WTC11 (cell line): Measurements from ENCODE around the gene ARPC1A. TPM values are rescaled to one million over a fixed set of nuclear protein-coding genes. Genes with fewer than 3 reads are reported as not detected.

ENCODE experiments used
- ATAC-seq: fragments of 200-7000 bp; cut with Tn5 transposase; 2 replicates; pipeline ENCODE4 v1.10.0; 2021; ENCODE audit warnings: mild to moderate bottlenecking, moderate library complexity
- CTCF ChIA-PET: fragments of 300-600 bp; sonication (Branson Sonifier 250); formaldehyde crosslinking; loops from one replicate; lab custom pipeline; 2021; ENCODE audit warnings: antibody characterized with exemption; lab: Charles Lee
- POLR2A ChIA-PET: fragments of 350-600 bp; sonication (Branson Sonifier 250); formaldehyde crosslinking; loops from one replicate; lab custom pipeline; 2021; ENCODE audit warnings: antibody characterized with exemption; lab: Charles Lee
- DNase-seq: peaks from one replicate; pipeline ENCODE4 v3.0.0; 2021; ENCODE audit warnings: low spot score
- H3K27ac Mint-ChIP-seq: 2 replicates; pipeline ENCODE4 v1.8.0; 2021; ENCODE audit warnings: mixed read lengths
- H3K27me3 Mint-ChIP-seq: 2 replicates; pipeline ENCODE4 v1.8.0; 2021; ENCODE audit warnings: low read depth, mild to moderate bottlenecking, moderate library complexity, mixed read lengths
- H3K36me3 Mint-ChIP-seq: 2 replicates; pipeline ENCODE4 v1.8.0; 2021; ENCODE audit warnings: mixed read lengths
- H3K4me1 Mint-ChIP-seq: 2 replicates; pipeline ENCODE4 v1.8.0; 2022; ENCODE audit warnings: mixed read lengths
- H3K4me3 Mint-ChIP-seq: 2 replicates; pipeline ENCODE4 v1.8.0; 2021; ENCODE audit warnings: mild to moderate bottlenecking, moderate library complexity, mixed read lengths
- H3K9me3 Mint-ChIP-seq: 2 replicates; pipeline ENCODE4 v1.8.0; 2021; ENCODE audit warnings: mixed read lengths
- ATF3 ChIP-seq: sonication (generic); formaldehyde crosslinking; conservative IDR thresholded peaks from 2 replicates; pipeline ENCODE4 v1.8.1; 2022; ENCODE audit warnings: mild to moderate bottlenecking, missing genetic modification reagents
- CREB1 ChIP-seq: sonication (generic); formaldehyde crosslinking; IDR thresholded peaks from 2 replicates; pipeline ENCODE4 v1.8.0; 2023; ENCODE audit warnings: mild to moderate bottlenecking, missing genetic modification reagents
- ELF4 ChIP-seq: sonication (generic); formaldehyde crosslinking; IDR thresholded peaks from 2 replicates; pipeline ENCODE4 v1.8.1; 2022; ENCODE audit warnings: low read depth, mild to moderate bottlenecking, moderate library complexity, missing genetic modification reagents
- EMX1 ChIP-seq: fragments of 250-450 bp; sonication (Bioruptor Pico); IDR thresholded peaks from 2 replicates; pipeline ENCODE4 v1.8.0; 2021; ENCODE audit warnings: mild to moderate bottlenecking
- ESRRA ChIP-seq: sonication (generic); formaldehyde crosslinking; IDR thresholded peaks from 2 replicates; pipeline ENCODE4 v1.8.1; 2022; ENCODE audit warnings: mild to moderate bottlenecking, missing genetic modification reagents, borderline replicate concordance
- FOXK1 ChIP-seq: sonication (generic); formaldehyde crosslinking; IDR thresholded peaks from 2 replicates; pipeline ENCODE4 v1.8.0; 2022; ENCODE audit warnings: mild to moderate bottlenecking, moderate library complexity, missing genetic modification reagents
- FOXP1 ChIP-seq: sonication (generic); formaldehyde crosslinking; IDR thresholded peaks from 2 replicates; pipeline ENCODE4 v1.8.0; 2022; ENCODE audit warnings: missing genetic modification reagents, mild to moderate bottlenecking, moderate library complexity, borderline replicate concordance
- GTF2I ChIP-seq: fragments of 250-450 bp; sonication (Bioruptor Pico); conservative IDR thresholded peaks from 2 replicates; pipeline ENCODE4 v1.4.0; 2021; ENCODE audit warnings: mild to moderate bottlenecking
- SMAD4 ChIP-seq: sonication (generic); formaldehyde crosslinking; IDR thresholded peaks from 2 replicates; pipeline ENCODE4 v1.8.0; 2022; ENCODE audit warnings: mild to moderate bottlenecking, missing genetic modification reagents
- TEAD1 ChIP-seq: sonication (generic); formaldehyde crosslinking; IDR thresholded peaks from 2 replicates; pipeline ENCODE4 v1.8.0; 2022; ENCODE audit warnings: mild to moderate bottlenecking, missing genetic modification reagents
- TEAD4 ChIP-seq: sonication (generic); formaldehyde crosslinking; IDR thresholded peaks from 2 replicates; pipeline ENCODE4 v1.8.0; 2022; ENCODE audit warnings: mild to moderate bottlenecking, missing genetic modification reagents
- USF2 ChIP-seq: sonication (generic); formaldehyde crosslinking; IDR thresholded peaks from 2 replicates; pipeline ENCODE4 v1.8.1; 2023; ENCODE audit warnings: mild to moderate bottlenecking, missing genetic modification reagents, moderate library complexity
- ZSCAN18 ChIP-seq: fragments of 250-450 bp; sonication (Bioruptor Pico); IDR thresholded peaks from 2 replicates; pipeline ENCODE4 v2.1.2; 2022; ENCODE audit warnings: mild to moderate bottlenecking, moderate library complexity
- total RNA-seq: library from RNA; stranded (reverse); gene quantifications from 3 replicates; pipeline ENCODE4 v1.2.3, GENCODE V29; 2021
- TF ChIP-seq, protein P1 (sequence below): sonication (generic); formaldehyde crosslinking; IDR thresholded peaks from 2 replicates; pipeline ENCODE4 v1.8.0; 2022; ENCODE audit warnings: mild to moderate bottlenecking, missing genetic modification reagents
- TF ChIP-seq, protein P2 (sequence below): fragments of 250-450 bp; sonication (Bioruptor Pico); IDR thresholded peaks from 2 replicates; pipeline ENCODE4 v1.9.0; 2021; ENCODE audit warnings: mild to moderate bottlenecking
- TF ChIP-seq, protein P3 (sequence below): sonication (generic); formaldehyde crosslinking; IDR thresholded peaks from 2 replicates; pipeline ENCODE4 v1.8.0; 2023; ENCODE audit warnings: missing genetic modification reagents
- TF ChIP-seq, protein P4 (sequence below): fragments of 250-450 bp; sonication (Bioruptor Pico); IDR thresholded peaks from 2 replicates; pipeline ENCODE4 v1.9.0; 2021; ENCODE audit warnings: moderate library complexity, mild to moderate bottlenecking, inconsistent platforms, borderline replicate concordance
- TF ChIP-seq, protein P5 (sequence below): fragments of 250-450 bp; sonication (Bioruptor Pico); IDR thresholded peaks from 2 replicates; pipeline ENCODE4 v1.8.0; 2021; ENCODE audit warnings: mild to moderate bottlenecking
- TF ChIP-seq, protein P6 (sequence below): fragments of 250-450 bp; sonication (Bioruptor Pico); IDR thresholded peaks from 2 replicates; pipeline ENCODE4 v1.9.0; 2021; ENCODE audit warnings: mild to moderate bottlenecking, borderline replicate concordance

The ARPC1A gene
- total RNA-seq, 1 experiment from 2014 or later: 149 TPM

DNA sequence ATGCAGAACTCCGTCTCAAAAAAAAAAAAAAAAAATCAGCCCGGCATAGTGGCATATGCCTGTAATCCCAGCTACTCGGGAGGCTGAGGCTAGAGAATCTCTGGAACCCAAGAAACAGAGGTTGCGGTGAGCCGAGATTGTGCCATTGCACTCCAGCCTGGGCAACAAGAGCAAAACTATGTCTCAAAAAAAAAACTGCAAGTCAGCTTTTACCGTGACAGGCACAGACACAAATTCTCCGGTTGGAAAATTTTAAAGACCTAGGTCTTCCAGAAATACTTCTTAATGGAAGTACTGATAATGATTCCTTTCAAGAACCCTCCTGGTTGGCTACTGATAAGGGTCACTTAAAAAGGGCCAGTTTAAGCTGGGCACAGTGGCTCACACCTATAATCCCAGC, 29.4 kb downstream of the ARPC1A start:
- Mint-ChIP-seq H3K36me3 (peaks cover 40% of the 10 kb centered on the region), H3K4me3 (no peak overlapping the region)

DNA sequence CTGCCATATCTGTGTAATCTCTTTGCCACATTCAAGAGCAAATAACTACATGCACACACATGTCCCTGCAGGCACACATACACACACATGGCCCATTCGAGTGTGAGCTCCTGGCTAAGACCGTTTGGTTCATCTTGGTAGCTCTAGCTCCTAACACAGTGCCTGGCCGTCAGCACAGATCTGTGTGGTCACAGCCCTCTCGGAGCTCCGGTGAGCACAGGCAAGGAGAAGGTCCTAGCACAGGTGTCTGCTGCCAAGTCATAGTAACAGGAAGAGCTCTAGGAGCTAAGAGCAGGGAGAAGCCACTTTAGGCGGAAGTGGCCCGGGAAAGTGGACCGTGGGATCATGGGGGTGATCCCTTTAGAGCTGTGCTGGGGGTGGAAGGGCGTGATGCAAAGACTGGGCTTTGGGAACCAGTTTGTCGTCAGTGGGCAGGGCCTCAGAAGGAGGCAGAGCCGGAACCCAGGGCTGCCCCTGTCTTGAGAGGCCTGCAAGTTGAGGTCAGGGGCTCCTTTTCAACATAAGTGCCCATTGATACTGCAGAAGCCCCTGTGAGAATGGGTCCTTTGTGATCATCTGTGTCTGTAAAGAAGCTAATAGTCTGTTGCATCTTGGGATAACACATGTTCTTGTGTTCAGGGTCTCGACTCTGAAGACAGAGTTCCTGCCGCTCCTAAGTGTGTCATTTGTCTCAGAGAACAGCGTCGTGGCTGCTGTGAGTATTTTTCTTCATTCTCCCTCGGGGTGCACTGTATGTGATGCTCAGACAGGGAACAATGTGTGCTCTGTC, 32.2 kb downstream of the ARPC1A start:
- H3K9me3 Mint-ChIP-seq: no peaks in the 10 kb centered on the region
- no peak overlapping the region for H3K4me3 Mint-ChIP-seq
- peak overlapping the region; percentile 7; the same call in 1 of the 2 replicates for H3K27ac Mint-ChIP-seq
- DNase-seq (no peak), ATAC-seq (no peak)
- H3K4me1 Mint-ChIP-seq: no peaks in the 10 kb centered on the region
- no peaks in the 10 kb centered on the region for H3K27me3 Mint-ChIP-seq
- CTCF ChIA-PET: no interaction called here
- POLR2A ChIA-PET: no interaction called here
- peaks cover 37% of the 10 kb centered on the region for H3K36me3 Mint-ChIP-seq
- TF ChIP-seq, protein P1, sequence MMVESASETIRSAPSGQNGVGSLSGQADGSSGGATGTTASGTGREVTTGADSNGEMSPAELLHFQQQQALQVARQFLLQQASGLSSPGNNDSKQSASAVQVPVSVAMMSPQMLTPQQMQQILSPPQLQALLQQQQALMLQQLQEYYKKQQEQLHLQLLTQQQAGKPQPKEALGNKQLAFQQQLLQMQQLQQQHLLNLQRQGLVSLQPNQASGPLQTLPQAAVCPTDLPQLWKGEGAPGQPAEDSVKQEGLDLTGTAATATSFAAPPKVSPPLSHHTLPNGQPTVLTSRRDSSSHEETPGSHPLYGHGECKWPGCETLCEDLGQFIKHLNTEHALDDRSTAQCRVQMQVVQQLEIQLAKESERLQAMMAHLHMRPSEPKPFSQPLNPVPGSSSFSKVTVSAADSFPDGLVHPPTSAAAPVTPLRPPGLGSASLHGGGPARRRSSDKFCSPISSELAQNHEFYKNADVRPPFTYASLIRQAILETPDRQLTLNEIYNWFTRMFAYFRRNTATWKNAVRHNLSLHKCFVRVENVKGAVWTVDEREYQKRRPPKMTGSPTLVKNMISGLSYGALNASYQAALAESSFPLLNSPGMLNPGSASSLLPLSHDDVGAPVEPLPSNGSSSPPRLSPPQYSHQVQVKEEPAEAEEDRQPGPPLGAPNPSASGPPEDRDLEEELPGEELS (CRISPR knock-in tag): no peak
- TF ChIP-seq TEAD4 (CRISPR knock-in tag) (no peak), FOXP1 (CRISPR knock-in tag) (no peak), SMAD4 (no peak), ZSCAN18 (CRISPR knock-in tag) (no peak)
- TF ChIP-seq, protein P2, sequence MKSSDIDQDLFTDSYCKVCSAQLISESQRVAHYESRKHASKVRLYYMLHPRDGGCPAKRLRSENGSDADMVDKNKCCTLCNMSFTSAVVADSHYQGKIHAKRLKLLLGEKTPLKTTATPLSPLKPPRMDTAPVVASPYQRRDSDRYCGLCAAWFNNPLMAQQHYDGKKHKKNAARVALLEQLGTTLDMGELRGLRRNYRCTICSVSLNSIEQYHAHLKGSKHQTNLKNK: no peak
- TF ChIP-seq, protein P3, sequence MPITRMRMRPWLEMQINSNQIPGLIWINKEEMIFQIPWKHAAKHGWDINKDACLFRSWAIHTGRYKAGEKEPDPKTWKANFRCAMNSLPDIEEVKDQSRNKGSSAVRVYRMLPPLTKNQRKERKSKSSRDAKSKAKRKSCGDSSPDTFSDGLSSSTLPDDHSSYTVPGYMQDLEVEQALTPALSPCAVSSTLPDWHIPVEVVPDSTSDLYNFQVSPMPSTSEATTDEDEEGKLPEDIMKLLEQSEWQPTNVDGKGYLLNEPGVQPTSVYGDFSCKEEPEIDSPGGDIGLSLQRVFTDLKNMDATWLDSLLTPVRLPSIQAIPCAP (CRISPR knock-in tag): no peak

More for the DNA sequence above, 29.4 kb downstream of the ARPC1A start:
- Mint-ChIP-seq H3K27me3 (no peaks in the 10 kb centered on the region), H3K4me1 (no peaks in the 10 kb centered on the region), H3K27ac (no peak overlapping the region), H3K9me3 (no peaks in the 10 kb centered on the region)
- ATAC-seq (no peak), DNase-seq (no peak)
- no peak for TF ChIP-seq SMAD4
- TF ChIP-seq CREB1 (CRISPR knock-in tag): no peak
- no peak for TF ChIP-seq ELF4
- TF ChIP-seq USF2 (CRISPR knock-in tag): no peak
- TF ChIP-seq, protein P4, sequence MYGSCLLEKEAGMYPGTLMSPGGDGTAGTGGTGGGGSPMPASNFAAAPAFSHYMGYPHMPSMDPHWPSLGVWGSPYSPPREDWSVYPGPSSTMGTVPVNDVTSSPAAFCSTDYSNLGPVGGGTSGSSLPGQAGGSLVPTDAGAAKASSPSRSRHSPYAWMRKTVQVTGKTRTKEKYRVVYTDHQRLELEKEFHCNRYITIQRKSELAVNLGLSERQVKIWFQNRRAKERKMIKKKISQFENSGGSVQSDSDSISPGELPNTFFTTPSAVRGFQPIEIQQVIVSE (CRISPR knock-in tag): no peak
- TF ChIP-seq, protein P5, sequence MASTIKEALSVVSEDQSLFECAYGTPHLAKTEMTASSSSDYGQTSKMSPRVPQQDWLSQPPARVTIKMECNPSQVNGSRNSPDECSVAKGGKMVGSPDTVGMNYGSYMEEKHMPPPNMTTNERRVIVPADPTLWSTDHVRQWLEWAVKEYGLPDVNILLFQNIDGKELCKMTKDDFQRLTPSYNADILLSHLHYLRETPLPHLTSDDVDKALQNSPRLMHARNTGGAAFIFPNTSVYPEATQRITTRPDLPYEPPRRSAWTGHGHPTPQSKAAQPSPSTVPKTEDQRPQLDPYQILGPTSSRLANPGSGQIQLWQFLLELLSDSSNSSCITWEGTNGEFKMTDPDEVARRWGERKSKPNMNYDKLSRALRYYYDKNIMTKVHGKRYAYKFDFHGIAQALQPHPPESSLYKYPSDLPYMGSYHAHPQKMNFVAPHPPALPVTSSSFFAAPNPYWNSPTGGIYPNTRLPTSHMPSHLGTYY: no peak
- TF ChIP-seq ATF3 (CRISPR knock-in tag): no peak
- TF ChIP-seq TEAD1 (CRISPR knock-in tag): no peak
- TF ChIP-seq, protein P2: no peak
- no peak for TF ChIP-seq FOXK1 (CRISPR knock-in tag)
- TF ChIP-seq EMX1 (CRISPR knock-in tag): no peak
- no peak for TF ChIP-seq ESRRA (CRISPR knock-in tag)
- TF ChIP-seq, protein P6, sequence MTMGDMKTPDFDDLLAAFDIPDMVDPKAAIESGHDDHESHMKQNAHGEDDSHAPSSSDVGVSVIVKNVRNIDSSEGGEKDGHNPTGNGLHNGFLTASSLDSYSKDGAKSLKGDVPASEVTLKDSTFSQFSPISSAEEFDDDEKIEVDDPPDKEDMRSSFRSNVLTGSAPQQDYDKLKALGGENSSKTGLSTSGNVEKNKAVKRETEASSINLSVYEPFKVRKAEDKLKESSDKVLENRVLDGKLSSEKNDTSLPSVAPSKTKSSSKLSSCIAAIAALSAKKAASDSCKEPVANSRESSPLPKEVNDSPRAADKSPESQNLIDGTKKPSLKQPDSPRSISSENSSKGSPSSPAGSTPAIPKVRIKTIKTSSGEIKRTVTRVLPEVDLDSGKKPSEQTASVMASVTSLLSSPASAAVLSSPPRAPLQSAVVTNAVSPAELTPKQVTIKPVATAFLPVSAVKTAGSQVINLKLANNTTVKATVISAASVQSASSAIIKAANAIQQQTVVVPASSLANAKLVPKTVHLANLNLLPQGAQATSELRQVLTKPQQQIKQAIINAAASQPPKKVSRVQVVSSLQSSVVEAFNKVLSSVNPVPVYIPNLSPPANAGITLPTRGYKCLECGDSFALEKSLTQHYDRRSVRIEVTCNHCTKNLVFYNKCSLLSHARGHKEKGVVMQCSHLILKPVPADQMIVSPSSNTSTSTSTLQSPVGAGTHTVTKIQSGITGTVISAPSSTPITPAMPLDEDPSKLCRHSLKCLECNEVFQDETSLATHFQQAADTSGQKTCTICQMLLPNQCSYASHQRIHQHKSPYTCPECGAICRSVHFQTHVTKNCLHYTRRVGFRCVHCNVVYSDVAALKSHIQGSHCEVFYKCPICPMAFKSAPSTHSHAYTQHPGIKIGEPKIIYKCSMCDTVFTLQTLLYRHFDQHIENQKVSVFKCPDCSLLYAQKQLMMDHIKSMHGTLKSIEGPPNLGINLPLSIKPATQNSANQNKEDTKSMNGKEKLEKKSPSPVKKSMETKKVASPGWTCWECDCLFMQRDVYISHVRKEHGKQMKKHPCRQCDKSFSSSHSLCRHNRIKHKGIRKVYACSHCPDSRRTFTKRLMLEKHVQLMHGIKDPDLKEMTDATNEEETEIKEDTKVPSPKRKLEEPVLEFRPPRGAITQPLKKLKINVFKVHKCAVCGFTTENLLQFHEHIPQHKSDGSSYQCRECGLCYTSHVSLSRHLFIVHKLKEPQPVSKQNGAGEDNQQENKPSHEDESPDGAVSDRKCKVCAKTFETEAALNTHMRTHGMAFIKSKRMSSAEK (CRISPR knock-in tag): no peak
- no peak for TF ChIP-seq GTF2I (CRISPR knock-in tag)
- CTCF ChIA-PET: no interaction called here
- POLR2A ChIA-PET: no interaction called here
